GM21423 (cell line): ENCODE data around the gene SLC12A7.
"Not testable (repeated sequence)": the region's sequence is repeated elsewhere in the genome, so short reads cannot be mapped to it uniquely, and the experiment has no call there.

Experiments
- ATAC-seq: cut with Tn5 transposase; IDR thresholded peaks from one replicate; pipeline ENCODE4 v1.9.1; 2021; ENCODE audit warnings: mild to moderate bottlenecking, moderate library complexity; ENCODE audit not compliant: unreplicated experiment

The SLC12A7 gene

GRCh38 chr5:1127959-1128785, 16.3 kb upstream of the SLC12A7 start:
- no peak for ATAC-seq

- not testable (repeated sequence) for ATAC-seq
These were observed 13.8 kb upstream of the SLC12A7 start for GRCh38 chr5:1125695-1126094.

GRCh38 chr5:1125030-1125357, 13.1 kb upstream of the SLC12A7 start:
- ATAC-seq: no peak

GRCh38 chr5:1124205-1125029, 12.6 kb upstream of the SLC12A7 start:
- no peak for ATAC-seq

- ATAC-seq: no peak
These were observed 11.7 kb upstream of the SLC12A7 start for GRCh38 chr5:1123418-1124147.

GRCh38 chr5:1122511-1123294, 10.8 kb upstream of the SLC12A7 start:
- ATAC-seq: no peak

GRCh38 chr5:1121891-1122290, 10.0 kb upstream of the SLC12A7 start:
- ATAC-seq: no peak

- ATAC-seq: no peak
These were observed 9.2 kb upstream of the SLC12A7 start for GRCh38 chr5:1121044-1121443.

- no peak for ATAC-seq
These were observed 8.6 kb upstream of the SLC12A7 start for GRCh38 chr5:1120236-1120999.

- no peak for ATAC-seq
These were observed 7.5 kb upstream of the SLC12A7 start for GRCh38 chr5:1119312-1119831.

- no peak for ATAC-seq
These were observed 6.9 kb upstream of the SLC12A7 start for GRCh38 chr5:1118738-1119137.

GRCh38 chr5:1118231-1118698, 6.4 kb upstream of the SLC12A7 start:
- ATAC-seq: no peak

- no peak for ATAC-seq
These were observed 5.1 kb upstream of the SLC12A7 start for GRCh38 chr5:1116977-1117376.

- ATAC-seq: no peak
These were observed 4.4 kb upstream of the SLC12A7 start for GRCh38 chr5:1116109-1116740.

GRCh38 chr5:1115123-1115815, 3.4 kb upstream of the SLC12A7 start:
- no peak for ATAC-seq

- ATAC-seq: no peak
These were observed 2.1 kb upstream of the SLC12A7 start for GRCh38 chr5:1113805-1114586.

GRCh38 chr5:1113332-1113690, 1.4 kb upstream of the SLC12A7 start:
- ATAC-seq: no peak
